NCI-H187 treated with DMSO at 0.1 percent for 48 hours (cell line): ENCODE measurements around the gene TMOD3.
"Not testable (repeated sequence)": the region's sequence is repeated elsewhere in the genome, so short reads cannot be mapped to it uniquely, and the experiment has no call there.

Experiments used
- DNase-seq: peaks from one replicate; lab custom pipeline; 2025; lab: John Stamatoyannopoulos, UW

Gene TMOD3

DNA sequence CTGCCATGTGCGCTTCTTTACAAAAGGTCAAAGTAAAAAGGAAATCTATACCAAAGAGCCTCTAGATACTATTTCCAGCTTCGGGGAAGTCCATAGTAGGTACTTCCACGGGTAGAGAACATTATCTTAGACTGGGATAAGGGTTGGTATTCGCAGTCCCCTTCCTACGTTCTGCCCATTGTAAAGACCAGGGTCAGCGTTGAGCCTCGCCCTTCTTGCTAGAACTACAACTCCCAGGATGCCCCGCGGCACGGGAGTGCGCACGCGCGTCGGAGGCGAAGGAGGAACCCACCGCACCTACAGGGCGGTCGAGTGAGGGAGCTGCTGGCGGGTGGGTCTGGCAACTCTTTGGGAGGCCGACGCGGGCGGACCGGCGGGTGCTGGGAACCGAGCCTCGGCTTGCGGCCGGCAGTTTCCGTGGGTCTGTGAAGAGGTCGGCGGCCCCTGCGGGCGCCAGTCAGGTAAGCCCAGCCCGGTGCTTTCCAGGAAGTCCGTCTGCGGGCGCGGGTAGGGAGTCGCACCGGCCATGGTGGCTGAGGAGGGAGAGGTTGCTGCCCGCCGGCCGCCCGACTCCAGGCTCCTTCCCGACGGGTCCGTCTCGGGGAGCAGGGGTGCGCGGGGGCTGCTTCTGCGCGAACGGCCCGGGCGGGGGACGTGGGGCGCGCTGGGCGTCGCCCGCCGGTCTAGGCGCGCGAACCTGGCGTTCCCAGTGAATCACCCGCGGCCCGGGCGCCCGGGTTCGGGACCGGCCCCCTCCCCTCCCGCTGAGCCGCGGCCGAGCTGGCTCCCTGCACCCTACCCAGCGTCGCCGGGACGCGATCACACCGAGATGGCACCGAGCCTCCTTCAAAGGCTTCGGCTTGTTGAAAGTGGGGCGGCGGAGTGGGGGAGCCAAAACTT, at the start of gene TMOD3:
TSS of gene TMOD3 (plus strand) at position 278 of the 900 bp plus-strand sequence. CDS start 33,232 bp downstream, outside the sequence.
- no peak for DNase-seq

GRCh38 chr15:51780636-51781035, 48.8 kb upstream of the TMOD3 start:
- no peak for DNase-seq

DNA sequence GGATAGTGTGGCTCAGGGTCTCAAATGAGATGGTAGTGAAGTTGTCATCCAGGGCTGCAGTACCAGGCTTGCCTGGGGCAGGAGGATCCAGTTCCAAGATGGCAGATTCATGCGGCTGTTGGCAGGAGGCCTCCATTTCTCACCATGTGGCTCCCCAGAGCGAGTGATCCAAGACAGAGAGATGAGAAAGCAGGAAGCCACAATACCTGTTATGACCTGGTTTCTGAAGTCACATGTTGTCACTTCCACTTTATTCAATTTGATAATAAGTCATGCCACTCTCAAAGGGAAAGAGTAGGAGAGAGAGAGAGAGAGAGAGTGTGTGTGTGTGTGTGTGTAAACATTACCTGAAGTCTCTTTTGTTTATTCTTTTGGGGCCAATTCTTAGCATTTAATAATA, 47.9 kb upstream of the TMOD3 start:
- no peak for DNase-seq

DNA sequence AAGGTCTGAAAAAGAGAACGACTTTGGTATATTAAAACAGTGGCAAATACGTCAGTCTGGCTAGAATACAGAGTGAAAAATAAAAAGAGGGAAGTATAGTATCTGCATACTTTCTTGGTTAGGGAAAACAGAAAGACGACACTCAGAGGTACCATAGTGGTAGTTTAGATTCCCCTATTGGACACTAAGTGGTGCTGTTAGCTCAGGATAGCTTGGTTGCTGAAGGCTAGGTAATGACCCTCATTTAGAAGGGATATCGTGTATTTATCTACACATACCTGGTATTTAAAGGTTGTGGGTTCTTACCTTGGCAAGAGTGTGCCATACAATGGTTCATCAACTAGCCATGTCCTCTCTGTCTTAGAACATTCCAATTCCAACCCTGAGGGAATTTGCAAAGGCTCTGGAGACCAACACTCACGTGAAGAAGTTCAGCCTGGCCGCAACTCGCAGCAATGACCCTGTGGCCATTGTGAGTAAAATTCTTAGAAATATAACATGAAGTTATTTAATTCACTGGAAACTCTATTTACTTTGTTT, 47.0 kb upstream of the TMOD3 start:
- no peak for DNase-seq

DNA sequence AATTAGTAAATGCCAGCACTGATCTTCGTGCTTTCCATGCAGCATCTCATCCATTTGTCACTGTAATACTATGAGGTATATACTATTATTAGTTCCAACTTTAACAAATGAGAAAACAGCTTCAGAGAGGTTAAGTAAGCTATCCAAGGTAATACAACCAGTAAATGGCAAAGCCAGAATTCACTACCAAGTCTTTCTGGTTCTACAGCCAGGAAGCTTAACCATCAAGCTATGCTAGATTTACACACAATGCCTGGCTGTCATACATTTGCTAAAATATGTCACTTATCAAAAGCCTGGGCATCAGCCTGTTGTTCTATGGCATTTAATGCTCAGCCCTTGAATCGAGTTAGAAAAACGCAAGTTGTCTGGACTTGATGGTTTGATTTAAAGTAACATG, 45.5 kb upstream of the TMOD3 start:
- DNase-seq, result no peak

- not testable (repeated sequence) for DNase-seq
Observed at GRCh38 chr15:51787130-51787529, 42.3 kb upstream of the TMOD3 start.

GRCh38 chr15:51792474-51792873, 37.0 kb upstream of the TMOD3 start:
- not testable (repeated sequence) for DNase-seq

GRCh38 chr15:51793521-51794305, 35.7 kb upstream of the TMOD3 start:
- no peak for DNase-seq

DNA sequence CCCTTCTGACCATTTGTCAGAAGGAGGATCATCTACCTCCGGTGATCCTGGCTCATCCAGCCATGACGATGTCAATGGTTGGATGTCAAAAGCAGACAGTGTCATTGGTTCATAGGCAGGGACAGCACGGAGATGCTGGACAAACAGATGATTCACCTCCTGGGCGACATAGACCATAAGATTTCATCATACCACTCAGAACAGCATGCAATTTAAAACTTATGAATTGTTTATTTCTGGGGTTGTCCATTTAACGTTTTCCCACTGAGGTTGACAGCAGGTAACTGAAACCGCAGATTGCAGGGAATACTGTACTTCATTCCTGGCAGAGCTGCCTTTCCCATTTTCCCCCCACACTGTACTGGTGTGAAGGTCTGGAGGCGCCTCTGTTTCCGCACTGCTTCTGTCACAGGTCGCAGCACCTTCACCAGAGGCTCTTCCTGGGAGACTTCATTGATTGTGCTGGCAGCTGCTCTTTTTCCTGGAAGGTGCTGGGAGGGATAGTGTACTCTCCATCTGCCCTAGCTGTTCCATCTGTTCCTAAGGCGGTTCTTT, 32.5 kb upstream of the TMOD3 start:
- no peak for DNase-seq

- no peak for DNase-seq
Observed at GRCh38 chr15:51798281-51798680, 31.2 kb upstream of the TMOD3 start.

DNA sequence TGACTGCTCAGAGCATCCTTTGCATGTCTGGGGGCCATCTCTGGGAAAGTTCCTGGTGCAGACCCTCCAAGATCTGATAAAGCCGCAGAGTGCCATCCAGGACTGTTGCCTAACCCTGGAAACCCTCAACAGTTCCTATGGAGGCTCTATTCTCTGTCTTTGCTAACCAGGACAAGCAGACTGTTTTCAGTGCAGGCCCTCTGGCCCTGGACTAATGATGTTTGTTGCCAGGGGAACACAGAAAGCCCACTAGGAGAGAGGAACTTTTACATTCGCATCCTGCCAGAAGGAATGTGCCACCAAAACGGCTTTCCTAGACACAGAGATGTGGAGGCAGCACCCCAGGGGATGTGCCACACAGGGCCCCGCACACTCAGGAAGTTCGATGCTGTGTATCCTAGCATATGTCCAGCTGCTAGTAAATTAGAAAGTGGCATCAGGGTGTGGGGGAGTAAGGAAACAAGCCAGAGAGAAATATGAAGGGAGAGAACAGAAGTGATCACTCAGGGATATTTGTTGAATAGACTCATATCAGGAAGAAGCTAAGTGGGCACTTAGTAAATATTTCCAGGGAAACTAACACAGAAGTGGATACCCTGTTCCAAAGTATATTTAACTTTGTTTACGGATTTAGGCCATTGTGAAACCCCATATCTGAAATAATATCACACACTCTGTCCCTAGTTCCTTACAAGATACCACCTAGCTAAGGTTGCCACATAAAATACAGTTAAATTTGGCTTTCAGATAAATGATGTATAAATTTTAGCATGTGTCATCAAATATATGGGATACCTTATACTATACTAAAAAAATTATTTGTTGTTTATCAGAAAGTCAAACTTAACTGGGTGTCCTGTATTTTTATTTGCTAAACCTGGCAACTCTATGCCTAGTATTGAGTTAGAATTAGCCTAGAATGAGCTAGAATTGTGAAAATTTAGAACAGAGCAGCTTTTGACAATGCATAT, 29.9 kb upstream of the TMOD3 start:
- no peak for DNase-seq

DNA sequence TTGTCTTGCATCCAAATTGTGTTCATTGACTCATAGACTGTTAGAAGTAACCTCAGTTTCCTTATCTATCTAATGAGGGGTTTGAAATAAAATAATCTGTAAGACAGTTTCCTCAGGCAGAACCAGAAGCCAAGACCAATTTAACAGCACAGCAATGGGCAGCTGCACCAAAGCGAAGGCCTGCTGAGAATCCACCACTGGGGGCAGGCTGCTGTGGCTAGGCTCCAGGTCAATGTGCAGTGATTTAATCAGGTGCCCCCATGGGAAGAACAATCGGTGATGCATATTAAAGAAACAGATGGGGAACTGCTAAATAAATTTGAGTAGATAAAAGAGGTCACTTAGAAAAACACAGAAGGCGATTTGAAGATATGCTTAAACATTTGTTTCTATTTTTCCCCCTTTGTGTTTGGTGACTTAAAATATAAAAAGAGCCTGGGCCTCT, 28.0 kb upstream of the TMOD3 start:
- DNase-seq, result no peak

- no peak for DNase-seq
Observed at GRCh38 chr15:51802593-51802992, 26.9 kb upstream of the TMOD3 start.

DNA sequence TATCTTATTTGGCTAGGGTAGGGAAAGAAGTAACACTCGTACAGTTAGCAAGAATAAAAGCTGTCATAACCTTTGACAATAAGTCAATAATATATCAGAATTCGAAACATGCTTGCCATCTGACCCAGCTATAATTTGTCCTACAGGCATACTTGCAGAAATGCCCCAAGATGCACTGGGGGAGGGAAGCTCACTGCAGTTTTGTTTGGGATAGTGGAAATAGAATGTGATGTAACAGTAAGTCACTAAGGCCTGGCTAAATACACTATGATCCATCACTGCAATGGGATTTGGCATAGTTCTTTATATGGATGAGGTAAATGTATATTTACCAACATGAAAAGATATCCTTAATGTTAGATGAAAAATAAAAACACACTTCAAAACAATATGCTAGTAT, 25.5 kb upstream of the TMOD3 start:
- no peak for DNase-seq

- no peak for DNase-seq
Observed at GRCh38 chr15:51806123-51806522, 23.3 kb upstream of the TMOD3 start.

DNA sequence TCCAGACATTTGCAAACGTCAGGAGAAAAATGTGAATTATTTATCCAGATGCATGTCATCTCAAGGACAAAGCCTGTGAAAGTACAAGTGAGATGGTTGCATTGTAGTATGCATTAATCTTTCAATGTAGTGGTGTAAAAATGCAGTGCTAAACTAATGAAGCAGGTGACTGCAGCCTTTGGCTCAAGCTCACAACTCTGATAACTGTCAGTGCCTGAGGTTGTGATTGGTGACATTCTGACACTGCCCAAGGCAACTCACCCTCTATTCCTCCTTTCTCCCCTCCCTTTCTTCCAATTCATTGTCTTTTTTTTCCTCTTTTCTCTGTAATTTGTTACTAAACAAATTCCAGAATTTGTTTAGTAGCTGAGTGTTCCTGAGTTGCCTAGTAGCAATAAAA, 20.0 kb upstream of the TMOD3 start:
- DNase-seq, result no peak

DNA sequence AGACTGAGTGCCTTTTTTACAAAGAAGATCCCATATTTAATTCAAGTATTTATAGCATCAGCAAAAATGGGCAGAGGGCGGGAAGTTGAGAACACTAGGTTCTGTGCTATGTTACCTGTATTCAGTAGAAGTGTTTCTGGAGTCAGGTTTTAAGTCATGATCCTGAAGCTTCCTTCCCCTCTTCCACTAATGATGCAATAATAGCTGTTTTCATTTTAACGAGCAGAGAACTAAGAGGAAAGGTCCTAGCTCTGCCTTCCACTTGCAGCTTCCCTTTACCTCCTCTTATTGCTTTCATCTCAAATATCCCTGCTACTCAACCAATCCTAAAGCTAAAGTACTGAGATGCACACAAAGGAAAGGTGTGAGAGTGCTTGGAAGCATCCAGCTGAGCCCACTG, 16.9 kb upstream of the TMOD3 start:
- no peak for DNase-seq

- DNase-seq, result no peak
Observed at GRCh38 chr15:51814606-51815005, 14.8 kb upstream of the TMOD3 start.

DNA sequence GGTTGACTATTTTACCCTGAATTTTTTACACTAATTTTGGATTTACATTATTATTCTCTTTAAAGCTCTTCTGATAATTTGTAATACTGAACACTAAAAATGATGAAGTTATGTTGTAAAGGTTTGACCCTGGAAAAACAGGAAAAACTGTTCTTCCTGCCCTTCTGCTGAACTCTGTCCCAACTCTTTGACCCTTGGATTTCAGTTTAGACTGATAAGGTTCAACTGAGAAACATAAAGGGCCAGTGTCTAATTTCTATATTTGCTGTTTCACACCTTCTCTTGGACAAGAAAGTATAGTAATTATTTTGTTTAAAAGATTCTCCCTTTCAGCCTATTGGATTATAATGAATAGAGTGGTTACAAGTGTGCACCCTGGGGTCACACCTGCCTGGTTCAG, 12.8 kb upstream of the TMOD3 start:
- no peak for DNase-seq

GRCh38 chr15:51818150-51818549, 11.3 kb upstream of the TMOD3 start:
- DNase-seq, result no peak

DNA sequence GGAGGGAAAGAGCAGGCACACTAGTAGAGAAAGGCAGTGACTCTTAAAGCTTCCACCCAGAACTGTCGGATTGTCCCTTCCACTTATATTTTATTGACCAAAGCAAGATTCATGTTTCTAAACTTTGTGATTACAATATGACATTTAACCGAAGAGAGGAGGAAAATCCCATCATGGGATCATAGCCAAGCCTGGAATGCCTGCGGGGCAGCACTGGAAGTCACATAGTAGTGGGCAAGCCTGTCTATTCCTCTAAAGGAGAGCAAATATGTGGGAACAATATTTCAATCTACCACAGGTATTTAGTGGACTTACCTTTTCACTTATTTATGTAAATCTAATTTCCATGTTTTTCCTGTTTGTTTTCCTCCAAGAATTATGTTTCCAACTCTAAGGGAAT, 3.8 kb upstream of the TMOD3 start:
- DNase-seq, result no peak
